Lower leg skin (tissue), 3 donors: ENCODE measurements around the gene RIPPLY3.

Source experiments
- POLR2A ChIP-seq, 2 donors: fragments of 450-650 bp; IDR thresholded peaks; one replicate each; pipeline ENCODE4 v1.6.1; 2016 to 2017; ENCODE audit warnings: antibody characterized with exemption in 2 of 2, mild to moderate bottlenecking in 1 of 2, moderate library complexity in 1 of 2
- TF ChIP-seq, protein P1 (sequence below), 3 donors: fragments of 450-650 bp; IDR thresholded peaks; one replicate each; pipeline ENCODE4 v1.5.1; 2016; ENCODE audit warnings: antibody characterized with exemption in 3 of 3, mild to moderate bottlenecking in 3 of 3, moderate library complexity in 2 of 3

DNA sequence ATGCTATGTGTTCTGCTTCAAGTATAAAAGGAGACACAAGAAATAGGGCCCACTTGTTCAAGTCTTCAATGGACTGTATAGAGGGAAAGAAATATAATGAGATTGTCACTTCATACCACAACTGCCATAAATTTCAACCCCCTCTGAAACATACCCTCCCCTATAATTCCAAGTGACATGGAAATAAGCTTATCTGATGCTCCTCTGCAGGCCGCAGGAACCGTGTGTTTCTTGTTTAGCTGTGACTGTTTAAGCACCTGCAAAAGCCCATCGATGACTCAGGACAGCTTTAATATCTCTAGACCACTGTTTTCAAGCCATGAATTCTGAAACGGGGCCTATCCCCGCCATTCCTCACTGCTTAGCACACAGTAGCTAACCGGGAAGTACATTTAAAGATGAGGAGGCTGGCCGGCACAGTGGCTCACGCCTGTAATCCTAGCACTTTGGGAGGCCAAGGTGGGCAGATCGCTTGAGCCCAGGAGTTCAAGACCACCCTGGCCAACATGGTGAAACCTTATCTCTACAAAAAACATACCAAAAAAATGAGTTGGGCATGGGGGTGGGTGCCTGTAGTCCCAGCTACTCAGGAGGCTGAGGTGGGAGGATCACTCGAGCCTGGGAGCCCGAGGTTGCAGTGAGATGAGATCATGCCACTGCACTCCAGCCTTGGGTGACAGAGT, 44.3 kb upstream of the RIPPLY3 start:
- TF ChIP-seq, protein P1, sequence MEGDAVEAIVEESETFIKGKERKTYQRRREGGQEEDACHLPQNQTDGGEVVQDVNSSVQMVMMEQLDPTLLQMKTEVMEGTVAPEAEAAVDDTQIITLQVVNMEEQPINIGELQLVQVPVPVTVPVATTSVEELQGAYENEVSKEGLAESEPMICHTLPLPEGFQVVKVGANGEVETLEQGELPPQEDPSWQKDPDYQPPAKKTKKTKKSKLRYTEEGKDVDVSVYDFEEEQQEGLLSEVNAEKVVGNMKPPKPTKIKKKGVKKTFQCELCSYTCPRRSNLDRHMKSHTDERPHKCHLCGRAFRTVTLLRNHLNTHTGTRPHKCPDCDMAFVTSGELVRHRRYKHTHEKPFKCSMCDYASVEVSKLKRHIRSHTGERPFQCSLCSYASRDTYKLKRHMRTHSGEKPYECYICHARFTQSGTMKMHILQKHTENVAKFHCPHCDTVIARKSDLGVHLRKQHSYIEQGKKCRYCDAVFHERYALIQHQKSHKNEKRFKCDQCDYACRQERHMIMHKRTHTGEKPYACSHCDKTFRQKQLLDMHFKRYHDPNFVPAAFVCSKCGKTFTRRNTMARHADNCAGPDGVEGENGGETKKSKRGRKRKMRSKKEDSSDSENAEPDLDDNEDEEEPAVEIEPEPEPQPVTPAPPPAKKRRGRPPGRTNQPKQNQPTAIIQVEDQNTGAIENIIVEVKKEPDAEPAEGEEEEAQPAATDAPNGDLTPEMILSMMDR (IDR thresholded peaks at IDR 0.05) = no peak
- TF ChIP-seq POLR2A (IDR thresholded peaks at IDR 0.05) = no peak
